ENCODE measurements around the gene RBFOX1.

Gene RBFOX1

DNA sequence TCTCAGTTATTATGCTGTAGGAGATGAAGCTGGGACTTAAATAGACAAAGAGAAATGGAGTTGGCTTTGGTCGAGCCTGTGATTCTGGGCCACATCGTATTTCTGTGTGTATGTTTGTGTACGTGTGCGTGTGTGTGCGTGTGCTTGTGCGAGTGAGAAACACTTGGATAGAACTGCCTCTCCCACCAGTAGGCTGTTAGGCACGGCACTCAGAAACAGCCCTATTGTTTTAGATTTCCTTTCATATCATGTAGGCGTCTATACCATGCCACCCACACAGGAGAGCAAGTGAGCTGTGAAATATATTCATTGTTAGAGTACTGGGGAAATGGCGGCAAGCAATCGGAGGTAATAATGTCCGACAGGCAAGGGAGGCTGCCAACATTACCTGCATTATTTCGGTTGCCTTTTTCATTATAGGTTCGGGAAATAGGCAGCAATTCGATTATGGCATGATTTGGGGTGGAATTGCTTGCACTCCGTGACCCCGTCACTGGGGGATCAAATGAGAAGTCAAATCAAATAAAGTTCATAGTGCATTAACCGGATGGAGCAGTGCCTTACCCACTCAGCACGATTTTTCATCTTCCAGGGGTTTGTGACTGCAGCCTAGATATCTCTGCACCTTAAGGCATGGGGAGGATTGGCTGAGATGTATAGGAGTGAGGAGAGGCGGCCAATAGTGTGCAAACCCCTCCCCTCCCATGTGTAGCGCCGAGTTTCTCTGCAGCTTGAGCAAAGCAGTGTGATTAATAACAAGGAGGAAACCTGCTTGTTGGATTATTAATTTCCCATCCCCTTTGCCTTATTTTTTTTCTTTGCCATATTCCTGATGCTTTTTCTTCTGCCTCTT, 89.6 kb downstream of the RBFOX1 start:
- no peak for DNase-seq

DNA sequence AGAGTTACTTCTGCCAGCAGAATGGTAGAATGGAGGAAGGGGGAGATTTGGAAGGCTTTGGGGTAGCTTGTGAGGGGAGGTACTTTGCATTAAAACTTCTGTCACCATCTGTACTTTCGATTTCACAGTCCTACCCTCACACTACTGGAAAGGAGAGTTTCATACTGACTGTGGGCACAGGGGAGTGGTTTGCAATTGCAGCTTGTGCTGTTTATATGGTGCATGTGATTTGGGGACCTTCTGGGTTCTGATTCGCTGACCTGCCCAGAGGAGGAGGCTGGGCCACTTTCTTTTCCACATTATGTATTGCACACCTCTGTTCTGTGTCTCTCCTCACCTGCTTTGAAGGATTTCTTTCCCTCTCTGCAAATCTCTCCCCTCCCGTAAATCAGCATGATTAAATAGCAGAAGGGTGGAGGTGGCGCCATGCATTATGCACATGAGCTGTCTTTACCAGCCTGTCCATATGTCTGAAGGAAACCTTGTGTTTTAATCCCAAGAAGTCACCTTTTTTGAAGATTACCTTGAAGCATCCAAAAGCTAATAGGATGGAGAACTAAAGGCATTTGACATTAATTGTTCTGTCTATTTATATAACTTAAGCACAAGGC, 90.9 kb downstream of the RBFOX1 start:
- no peak for DNase-seq

DNA sequence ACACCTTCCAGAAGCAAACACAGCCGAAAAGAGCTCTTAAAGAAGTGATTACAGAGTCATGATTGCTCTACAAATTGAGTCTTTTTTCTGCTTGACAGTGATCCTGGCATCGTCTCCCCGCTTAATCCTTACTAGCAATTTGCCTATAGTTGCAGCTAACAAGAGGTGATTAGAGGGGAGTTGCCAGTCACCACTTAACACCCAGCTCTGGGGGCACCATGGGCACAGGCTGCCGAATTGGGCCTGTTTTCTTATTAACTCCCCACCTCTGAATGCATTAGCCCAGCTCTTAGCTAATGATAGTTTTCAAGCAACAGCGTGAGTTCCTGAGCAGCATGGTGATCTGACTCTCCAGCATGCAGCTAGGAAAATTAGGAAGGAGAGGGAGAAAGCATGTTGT, 93.5 kb downstream of the RBFOX1 start:
- no peak for DNase-seq

DNA sequence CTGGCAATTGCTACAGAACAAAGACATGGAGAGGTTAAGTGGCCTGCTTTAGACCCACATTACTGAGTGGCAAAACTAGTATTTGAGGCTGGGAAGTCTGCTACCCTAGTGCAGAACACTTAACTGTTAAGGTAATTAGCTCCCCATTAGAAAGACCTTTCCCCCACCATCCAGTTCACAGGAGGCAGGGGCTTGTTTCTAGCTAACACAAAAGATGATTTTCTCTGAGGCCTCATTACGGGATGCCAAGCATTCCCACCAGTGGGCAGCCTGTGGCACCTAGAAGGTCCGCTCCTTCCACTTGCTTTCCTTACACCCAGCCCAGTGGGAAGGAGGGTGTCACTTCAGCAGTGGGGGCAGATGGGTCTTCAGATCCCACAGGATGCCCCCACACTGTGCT, 99.1 kb downstream of the RBFOX1 start:
- DNase-seq: no peak

DNA sequence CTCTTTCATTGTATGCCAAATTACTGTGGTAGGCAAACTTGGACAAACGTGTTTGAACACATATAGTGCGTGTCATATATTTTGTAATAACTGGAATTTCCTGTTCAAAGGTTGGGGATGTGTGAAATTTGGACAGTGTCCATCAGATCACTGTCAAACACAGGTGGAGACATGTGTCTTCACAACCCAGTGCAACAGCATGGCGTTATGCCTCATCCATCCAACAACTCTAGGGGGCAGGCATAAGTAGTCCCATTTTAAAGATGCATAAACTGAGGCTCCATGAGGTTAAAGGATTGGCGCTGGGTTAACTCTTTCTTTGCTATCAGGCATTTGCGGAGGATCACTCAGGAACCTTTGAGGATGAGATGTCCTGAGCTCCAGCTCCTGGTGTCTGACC, 103.7 kb downstream of the RBFOX1 start:
- no peak for DNase-seq

- no peak for DNase-seq
These were observed 104.6 kb downstream of the RBFOX1 start for GRCh38 chr16:7437135-7437804.

GRCh38 chr16:7437843-7438242, 105.2 kb downstream of the RBFOX1 start:
- DNase-seq: no peak

- DNase-seq: no peak
These were observed 106.0 kb downstream of the RBFOX1 start for GRCh38 chr16:7438601-7439000.

DNA sequence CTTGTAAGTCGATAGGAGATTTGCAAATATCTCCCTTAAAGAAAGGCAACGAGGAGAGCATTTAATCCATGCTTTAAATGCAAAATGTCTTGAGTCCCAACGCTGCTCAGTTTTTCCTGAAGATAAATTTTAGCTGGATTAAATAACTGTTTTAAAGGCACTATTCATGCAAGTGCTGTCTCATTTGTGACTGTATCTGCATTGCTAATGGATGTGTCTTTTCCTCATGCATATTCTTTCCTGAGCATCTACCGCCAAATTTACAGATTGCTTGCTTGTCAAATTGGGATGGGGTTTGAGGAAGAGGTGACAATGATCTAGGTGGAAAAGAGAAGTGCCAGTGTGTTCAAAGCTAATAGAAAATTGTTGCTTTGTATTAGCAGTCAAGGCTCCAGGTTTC, 106.9 kb downstream of the RBFOX1 start:
- no peak for DNase-seq

DNA sequence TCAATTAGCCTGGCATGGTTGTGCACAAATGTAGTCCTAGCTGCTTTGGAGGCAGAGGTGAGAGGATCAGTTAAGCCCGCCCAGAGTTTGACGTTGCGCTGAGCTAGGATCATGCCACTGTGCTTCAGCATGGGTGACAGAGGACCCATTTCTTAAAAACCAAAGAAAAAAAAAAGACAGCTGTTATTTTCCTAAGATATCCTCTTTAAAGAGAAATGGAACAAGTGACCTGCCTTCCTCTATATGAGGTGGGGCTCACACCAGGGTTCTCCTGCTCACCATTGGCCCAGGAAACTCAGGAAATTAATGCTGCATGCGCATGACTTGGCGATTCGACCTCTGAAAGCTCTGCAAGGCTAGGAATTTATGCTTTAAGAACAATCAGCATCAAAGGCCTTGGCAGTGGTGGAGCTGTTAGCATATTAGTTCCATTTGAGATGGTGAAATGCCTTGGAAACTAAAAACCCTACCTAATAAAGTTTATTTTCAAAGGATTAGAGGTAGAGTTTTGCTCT, 108.3 kb downstream of the RBFOX1 start:
- DNase-seq: no peak

DNA sequence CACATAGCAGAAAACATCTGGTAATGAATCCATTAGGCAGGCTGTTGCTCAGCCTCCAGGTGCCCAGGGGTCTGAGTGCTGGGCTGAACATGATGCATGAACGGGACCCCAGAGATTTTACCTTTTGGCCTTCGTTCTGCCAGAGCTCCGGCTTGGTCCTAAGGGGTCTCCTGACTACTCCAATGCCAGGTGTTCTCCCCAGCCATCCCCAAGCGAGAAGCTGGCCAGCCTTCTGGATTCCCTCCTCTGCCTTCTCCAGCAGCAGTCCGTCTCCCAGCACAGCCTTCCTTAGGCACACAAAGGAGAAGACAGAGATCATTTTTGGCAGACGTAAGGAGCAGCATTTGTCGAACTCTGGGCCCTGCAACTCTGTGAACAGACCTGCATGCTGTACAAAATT, 109.4 kb downstream of the RBFOX1 start:
- no peak for DNase-seq

DNA sequence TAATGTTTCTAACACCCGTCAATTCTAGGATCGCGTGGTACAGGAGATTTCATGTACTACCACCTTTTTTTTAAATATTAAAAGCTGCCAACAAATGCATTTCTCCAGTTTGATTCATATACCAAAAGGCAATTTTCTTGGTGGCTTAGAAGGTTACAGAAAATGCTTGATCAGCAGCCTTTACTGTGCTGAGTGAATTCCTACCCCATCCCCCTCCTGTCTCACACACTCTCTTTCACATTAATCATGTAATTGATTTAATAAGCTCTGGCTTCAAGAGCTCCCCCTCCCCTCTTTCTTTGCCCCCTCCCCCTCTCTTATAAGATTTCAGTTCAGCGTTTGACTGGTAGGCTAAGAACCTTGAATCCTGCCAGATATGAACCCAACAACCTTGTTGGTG, 110.5 kb downstream of the RBFOX1 start:
- no peak for DNase-seq

DNA sequence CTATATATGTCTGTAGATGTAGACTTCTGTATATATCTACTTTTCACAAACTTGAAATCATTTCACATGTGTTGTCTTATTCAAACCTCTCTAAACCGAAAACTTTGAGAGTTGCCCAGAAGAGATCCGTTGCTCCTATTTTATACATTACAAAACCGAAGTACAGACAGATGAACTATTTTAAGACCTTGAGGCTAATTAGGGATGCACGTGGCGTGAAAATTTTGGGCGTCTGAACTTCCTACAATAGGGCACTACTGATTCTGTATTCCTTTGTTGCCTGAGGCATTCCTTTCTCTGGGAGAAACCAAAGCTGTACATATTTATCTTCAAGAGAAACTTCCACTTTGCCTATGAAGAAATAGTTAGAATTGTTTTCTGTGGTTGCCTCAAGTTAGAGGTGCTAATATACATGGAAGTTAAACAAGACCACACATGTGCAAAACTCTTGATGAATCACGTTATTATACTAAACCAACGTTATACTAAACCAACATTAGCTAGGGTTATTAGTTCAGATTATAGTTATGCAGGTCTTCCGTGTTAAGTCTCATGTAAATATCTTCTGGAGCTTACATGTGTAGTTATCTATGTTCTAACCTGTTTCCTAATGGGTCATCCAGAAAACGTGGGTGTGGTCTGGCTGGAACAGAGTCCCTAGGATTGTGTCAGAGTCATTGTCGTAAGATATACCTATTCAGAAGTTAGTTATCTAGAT, 111.2 kb downstream of the RBFOX1 start:
- no peak for DNase-seq

DNA sequence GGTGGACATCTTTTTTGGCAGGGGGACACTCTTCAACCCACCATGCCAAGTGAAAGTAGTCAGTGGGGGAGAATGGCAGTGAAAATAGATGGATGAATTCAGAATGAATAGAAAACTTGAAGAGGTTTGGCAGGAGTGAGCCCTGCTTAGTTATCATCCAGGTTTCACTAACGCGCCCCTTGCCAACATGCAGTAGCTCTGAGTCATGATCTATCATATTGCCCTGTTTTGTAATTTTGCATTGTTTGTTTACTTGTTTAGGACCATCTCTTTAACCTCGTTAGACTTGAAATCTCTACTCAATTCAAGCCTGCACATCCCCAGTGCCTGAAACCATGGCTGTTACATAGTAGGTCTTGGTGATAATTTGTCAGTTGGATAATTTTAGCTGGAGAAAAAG, 116.7 kb downstream of the RBFOX1 start:
- DNase-seq: no peak

- no peak for DNase-seq
These were observed 117.2 kb downstream of the RBFOX1 start for GRCh38 chr16:7449808-7450207.

DNA sequence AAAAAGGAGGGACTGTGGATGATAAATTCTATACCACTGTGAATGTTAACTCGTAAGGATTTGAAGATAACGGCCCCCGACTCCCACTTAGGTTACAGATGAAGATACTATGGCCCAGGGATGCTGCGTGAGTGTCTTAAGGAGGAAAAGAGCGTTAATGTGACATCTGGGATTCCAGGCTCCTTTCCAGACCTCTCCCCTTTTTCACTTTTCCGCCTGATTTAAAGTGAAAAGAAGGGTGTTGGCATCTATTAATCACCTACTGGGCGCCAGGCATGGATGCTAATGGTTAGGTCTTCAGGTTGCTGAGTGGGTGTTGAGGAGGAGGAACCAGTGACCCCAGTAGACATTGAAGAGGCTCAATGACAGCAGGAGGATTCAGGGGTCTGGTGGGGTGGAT, 117.8 kb downstream of the RBFOX1 start:
- no peak for DNase-seq

DNA sequence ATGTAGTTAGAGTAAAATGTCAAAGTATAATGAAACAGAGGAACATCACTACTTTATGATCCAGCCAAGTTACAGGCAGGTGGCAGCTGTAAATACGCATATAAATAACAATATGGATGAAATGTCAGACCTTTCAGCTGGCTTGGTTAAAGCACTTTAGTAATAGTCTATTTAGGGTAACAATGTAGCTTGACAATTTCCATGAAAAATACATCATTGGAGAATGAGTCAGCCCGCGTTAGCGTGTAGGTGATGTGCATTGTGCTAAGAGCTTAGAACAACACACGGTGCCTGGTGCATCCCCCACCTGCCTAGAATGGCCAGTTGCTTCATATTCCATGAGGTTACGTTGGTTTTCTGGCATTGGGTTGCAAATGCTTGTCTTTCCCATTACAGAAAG, 119.4 kb downstream of the RBFOX1 start:
- DNase-seq: no peak

GRCh38 chr16:7456211-7456610, 123.6 kb downstream of the RBFOX1 start:
- no peak for DNase-seq

DNA sequence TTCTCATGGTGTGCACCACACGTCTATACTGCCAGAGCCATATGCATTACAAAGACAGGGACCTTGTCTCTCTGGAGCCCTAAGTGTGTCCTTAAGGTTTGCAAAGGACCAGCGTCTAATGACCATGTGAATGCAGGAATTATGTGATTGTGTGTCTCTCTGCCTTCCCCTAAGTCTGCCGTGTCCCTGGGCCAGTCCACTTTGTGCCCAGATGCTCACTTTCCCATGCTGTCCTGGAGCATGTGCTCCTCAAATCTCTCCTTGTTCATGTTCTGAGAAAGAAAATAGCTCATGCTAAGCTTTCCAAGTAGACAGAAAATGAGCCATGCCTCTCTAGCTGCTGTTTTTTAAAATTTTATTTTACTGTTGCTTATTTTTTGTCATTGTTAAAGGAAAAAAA, 125.5 kb downstream of the RBFOX1 start:
- DNase-seq: no peak

DNA sequence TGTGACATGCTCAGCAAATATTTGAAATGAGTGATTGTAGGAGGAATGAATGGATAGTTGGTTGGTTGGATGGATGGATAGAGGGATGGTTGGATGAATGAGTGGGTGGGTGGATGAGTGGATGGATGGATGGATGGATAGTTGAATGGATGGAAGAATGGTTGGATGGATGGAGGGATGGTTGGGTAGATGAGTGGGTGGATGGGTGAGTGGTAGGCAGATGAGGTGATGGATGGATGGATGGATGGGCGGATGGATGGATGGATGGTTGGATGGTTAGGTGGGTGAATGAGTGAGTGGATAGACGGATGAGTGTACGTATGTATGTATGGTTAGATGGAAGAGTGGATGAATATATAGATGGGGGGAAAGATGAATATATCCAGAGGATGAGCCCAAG, 137.7 kb downstream of the RBFOX1 start:
- DNase-seq: no peak

DNA sequence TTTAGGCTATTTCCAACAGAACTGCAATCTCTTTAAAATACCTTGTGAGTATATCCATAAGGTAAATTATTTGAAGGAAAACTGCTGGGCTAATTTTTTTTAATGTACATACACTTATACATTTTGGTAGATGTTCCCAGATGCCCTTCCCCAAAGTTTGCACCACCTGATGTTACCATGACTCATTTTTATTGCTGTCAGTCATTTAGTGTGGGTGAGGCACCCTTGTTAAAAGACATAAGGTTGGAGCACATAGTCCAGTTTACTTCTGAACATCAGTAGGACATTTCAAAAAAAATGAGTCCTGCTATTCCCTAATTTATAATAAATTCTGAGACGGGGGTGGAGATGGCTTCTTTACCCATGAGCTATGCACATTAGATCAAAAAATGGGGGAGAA, 138.6 kb downstream of the RBFOX1 start:
- no peak for DNase-seq

DNA sequence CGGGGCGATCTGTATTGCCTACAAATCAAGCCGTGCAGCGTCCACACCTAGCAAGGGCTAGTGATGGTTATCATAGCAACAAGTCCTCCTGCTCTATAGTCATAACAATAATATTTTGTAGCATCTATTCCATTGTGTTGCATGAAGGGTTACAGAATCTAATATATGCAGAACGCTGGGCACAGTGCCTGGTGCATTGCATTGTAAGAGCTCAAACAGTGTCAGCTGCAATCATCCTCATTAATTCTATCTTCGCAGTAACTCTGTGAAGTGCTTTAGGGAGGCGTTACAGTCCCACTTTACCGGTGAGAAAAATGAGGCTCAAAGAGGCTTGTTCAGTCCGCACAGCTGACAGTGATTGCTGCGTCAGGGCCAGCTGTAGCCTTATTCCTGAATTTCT, 149.4 kb downstream of the RBFOX1 start:
- DNase-seq: no peak

DNA sequence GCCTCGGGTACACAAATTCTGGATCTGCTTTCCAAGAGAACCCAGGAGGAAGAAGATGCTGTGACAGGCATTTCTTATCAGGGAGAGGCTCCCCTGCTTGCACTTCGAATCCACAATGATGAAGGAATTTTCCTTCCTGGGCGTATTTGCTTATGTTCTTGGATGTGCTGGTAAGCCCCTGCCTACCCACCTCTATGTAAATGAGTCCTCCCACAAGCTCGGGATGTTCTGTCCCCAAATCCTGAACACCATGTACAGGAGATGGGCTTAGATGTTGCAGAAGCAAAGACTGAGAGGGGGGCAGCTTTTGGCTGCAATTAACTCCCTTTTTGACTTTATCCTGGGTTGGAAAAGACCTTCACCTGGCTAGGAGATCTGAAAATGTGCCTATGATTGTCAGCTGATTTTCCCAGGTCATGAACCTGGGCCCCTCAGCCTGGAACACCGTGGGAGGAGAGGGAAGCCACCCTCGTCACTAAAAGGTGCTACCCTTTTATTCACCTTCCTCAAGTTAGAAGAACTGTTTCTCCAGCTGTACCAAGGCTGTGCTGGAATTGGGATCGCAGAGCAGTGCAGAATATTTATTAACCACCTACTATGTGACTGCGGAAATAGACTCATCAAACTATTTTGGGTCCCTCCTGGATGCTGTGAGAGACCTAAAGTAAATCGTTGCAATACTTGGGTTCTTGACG, 150.1 kb downstream of the RBFOX1 start:
- no peak for DNase-seq
